Epithelial cell of proximal tubule (primary cell): ENCODE results near the gene TBC1D8. TPM values are rescaled to one million over a fixed set of nuclear protein-coding genes. Genes with fewer than 3 reads are reported as not detected.
"Not testable (repeated sequence)": the region's sequence is repeated elsewhere in the genome, so short reads cannot be mapped to it uniquely, and the experiment has no call there.

Experiments
- DNase-seq: peaks from one replicate; pipeline ENCODE4 v3.0.0-alpha.2; 2011; ENCODE audit warnings: low read depth
- H3K4me3 ChIP-seq: 2 replicates; pipeline ENCODE4 v1.5.1; 2011; ENCODE audit warnings: low read depth, mild to moderate bottlenecking, low read length
- total RNA-seq: library from RNA; depleted of rRNA; stranded (reverse); fragments of >200 nt; gene quantifications from 2 replicates; pipeline ENCODE4 v1.2.3, GENCODE V29; 2015
- TF ChIP-seq, protein P1 (sequence below): conservative IDR thresholded peaks from 2 replicates; pipeline ENCODE4 v1.5.1; 2012; ENCODE audit warnings: low read depth, mild to moderate bottlenecking, low read length

Gene TBC1D8
- total RNA-seq, 1 donor from 2014 or later, result 20.5 TPM

DNA sequence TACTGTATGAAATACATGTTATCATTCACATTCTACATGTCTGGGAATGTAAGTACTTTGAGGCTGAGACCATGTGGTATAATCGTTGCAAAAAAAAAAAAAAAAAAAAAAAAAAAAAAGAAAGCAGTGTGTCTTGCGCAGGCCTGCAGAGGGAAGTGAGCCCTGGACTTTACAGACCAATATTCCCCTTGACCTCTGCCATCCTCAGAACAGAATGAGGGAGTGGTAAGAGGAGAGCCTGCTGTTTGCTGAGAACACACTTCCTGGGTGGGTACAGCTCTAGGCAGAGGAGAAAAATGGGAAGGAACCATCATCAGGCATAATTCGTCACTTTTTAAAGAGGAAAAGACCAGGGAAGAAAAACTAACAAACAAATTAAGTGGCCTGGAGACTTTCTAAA is 28.8 kb upstream of the TBC1D8 start:
- no peak overlapping the region for H3K4me3 ChIP-seq
- TF ChIP-seq, protein P1, sequence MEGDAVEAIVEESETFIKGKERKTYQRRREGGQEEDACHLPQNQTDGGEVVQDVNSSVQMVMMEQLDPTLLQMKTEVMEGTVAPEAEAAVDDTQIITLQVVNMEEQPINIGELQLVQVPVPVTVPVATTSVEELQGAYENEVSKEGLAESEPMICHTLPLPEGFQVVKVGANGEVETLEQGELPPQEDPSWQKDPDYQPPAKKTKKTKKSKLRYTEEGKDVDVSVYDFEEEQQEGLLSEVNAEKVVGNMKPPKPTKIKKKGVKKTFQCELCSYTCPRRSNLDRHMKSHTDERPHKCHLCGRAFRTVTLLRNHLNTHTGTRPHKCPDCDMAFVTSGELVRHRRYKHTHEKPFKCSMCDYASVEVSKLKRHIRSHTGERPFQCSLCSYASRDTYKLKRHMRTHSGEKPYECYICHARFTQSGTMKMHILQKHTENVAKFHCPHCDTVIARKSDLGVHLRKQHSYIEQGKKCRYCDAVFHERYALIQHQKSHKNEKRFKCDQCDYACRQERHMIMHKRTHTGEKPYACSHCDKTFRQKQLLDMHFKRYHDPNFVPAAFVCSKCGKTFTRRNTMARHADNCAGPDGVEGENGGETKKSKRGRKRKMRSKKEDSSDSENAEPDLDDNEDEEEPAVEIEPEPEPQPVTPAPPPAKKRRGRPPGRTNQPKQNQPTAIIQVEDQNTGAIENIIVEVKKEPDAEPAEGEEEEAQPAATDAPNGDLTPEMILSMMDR, result no peak
- no peak for DNase-seq

DNA sequence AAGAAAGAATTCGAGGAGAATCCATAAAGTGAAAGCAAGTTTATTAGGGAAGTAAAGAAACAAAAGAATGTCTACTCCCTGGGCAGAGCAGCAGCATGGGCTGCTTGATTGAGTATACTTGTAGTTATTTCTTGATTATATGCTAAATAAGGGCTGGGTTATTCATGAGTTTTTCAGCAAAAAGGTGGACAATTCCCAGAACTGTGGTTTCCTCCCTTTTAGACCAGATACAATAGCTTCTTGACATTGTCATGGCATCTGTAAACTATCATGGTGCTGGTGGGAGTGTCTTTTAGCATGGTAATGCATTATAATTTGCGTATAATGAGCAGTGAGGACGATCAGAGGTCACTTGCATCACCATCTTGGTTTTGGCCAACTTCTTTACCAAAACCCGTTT is 25.6 kb upstream of the TBC1D8 start:
- no peak overlapping the region for H3K4me3 ChIP-seq
- TF ChIP-seq, protein P1, result no peak
- DNase-seq, result no peak

DNA sequence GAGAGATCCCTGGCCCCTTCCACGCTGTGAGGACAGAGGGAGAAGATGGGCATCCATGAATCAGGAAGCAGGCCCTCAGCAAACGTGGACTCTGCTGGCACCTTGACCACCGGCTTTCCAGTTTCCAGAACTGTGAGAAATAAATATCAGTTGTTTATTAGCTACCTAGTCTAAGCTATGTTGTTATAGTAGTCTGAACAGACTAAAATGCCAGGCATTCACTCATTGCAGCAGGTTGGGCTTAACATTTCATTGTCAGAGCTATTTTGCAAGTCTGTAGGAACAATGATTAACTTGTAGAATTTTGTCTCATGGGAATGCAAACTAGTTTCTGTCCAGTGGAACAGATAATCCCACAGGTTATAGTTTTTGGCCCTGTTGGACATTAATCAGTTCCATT is 24.8 kb upstream of the TBC1D8 start:
- H3K4me3 ChIP-seq, result no peak overlapping the region
- TF ChIP-seq, protein P1, result no peak
- peak; percentile 98 for DNase-seq

DNA sequence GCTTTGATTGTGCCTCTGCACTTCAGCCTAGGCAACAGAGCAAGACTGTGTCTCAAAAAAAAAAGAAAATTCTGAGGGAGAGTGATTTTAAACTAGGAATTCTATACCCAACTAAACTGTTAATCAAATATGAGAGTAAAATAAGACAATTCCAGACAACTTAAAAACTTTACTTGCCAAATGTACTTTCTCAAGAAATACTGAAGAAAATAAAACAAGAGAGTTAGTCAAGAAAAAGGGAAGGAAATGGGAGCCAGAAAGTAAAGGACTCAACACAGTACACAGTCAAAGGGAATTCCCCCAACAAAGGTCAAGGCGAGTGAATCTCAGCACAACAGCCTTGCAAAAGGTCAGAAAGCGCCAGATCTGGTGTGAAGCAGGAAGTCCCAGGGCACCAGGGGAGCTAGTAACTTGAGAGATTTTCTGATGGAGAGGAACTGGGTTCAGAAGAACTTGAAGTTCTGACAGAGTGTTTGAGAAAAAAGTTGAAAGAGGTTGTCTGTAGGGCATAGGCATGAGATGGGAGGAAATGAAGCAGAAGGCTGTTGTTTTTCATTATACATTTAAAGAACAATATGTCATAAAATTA is 22.6 kb upstream of the TBC1D8 start:
- no peak overlapping the region for H3K4me3 ChIP-seq
- TF ChIP-seq, protein P1, result no peak
- no peak for DNase-seq

DNA sequence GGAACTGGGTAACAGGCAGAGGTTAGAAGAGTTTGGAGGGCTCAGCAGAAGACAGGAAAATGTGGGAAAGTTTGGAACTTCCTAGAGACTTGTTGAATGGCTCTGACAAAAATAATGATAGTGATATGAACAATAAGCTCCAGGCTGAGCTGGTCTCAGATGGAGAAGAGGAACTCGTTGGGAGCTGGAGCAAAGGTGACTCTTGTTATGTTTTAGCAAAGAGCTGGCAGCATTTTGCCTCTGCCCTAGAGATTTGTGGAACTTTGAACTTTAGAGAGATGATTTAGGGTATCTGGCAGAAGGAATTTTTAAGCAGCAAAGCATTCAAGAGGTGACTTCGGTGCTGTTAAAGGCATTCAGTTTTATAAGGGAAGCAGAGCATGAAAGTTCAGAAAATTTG is 18.6 kb upstream of the TBC1D8 start:
- not testable (repeated sequence) for DNase-seq, H3K4me3 ChIP-seq

DNA sequence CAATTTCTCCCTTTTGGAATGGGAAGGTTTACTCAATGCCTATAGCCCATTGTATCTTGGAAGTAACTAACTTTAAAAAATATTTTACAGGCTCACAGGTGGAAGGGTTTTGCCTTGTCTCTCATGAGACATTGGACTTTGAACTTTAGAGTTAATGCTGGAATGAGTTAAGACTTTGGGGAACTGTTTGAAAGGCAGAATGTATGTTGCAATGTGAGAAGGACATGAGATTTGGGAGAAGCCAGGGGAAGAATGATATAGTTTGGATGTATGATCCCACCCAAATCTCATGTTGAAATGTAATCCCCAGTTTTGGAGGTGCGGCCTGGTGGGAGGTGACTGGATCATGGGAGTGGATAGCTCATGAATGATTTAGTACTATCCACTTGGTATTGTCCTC is 17.5 kb upstream of the TBC1D8 start:
- DNase-seq, result no peak
- TF ChIP-seq, protein P1, result no peak

DNA sequence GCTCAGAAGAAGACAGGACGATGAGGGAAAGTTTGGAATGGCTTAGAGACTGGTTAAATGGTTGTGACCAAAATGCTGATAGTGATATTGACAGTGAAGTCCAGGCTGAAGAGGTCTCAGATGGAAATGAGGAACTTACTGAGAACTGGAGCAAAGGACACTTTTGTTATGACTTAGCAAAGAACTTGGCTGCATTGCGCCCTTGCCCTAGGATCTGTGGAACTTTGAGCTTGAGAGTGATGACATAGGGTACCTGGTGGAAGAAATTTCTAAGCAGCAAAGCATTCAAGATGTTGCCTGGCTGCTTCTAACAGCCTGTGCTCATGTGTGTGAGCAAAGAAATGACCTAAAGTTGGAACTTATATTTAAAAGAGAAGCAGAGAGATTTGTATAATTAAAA is 16.4 kb upstream of the TBC1D8 start:
- not testable (repeated sequence) for H3K4me3 ChIP-seq, DNase-seq

More for the DNA sequence above, 17.5 kb upstream of the TBC1D8 start:
- H3K4me3 ChIP-seq, result no peak overlapping the region

DNA sequence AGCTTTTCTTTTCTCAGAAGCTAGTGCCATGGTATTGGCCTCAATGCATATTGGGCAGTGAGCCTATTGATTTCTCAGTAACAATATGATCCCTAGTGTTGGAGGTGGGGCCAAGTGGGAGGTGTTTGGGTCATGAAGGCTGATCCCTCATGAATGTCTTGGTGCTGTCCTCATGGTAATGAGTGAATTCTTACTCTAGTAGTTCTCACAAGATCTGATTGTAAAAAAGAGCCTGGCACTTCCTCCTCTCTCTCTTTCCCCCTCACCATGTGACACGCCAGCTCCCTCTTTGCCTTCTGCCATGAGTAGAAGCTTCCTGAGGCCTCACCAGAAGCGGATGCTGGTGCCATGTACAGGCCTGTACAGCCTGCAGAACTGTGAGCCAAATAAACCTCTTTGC is 12.8 kb upstream of the TBC1D8 start:
- no peak overlapping the region for H3K4me3 ChIP-seq
- DNase-seq, result no peak
- TF ChIP-seq, protein P1, result no peak
